Ascending aorta (tissue), 2 donors: ENCODE data around the gene NRGN. TPM values are rescaled to one million over a fixed set of nuclear protein-coding genes. Genes with fewer than 3 reads are reported as not detected.

ENCODE experiments used
- DNase-seq, 2 donors: peaks; one replicate each; pipeline ENCODE4 v3.0.0-alpha.2; 2019; ENCODE audit warnings: low spot score in 2 of 2
- H3K27ac ChIP-seq, 2 donors: fragments of 200-600 bp; sonication (generic); one replicate each; pipeline ENCODE4 v1.5.1; 2016 to 2017; ENCODE audit warnings: mild to moderate bottlenecking in 1 of 2
- H3K27me3 ChIP-seq: fragments of 200-600 bp; sonication (generic); one replicate; pipeline ENCODE4 v1.5.1; 2017
- H3K36me3 ChIP-seq, 2 donors: fragments of 200-600 bp; sonication (generic); one replicate each; pipeline ENCODE4 v1.5.1; 2016
- H3K4me1 ChIP-seq, 2 donors: fragments of 200-600 bp; sonication (generic); one replicate each; pipeline ENCODE4 v1.5.1; 2016 to 2017; ENCODE audit warnings: mild to moderate bottlenecking in 1 of 2
- H3K4me3 ChIP-seq, 2 donors: fragments of 200-600 bp; sonication (generic); one replicate each; pipeline ENCODE4 v1.5.1; 2016 to 2017; ENCODE audit warnings: mild to moderate bottlenecking in 1 of 2
- H3K9me3 ChIP-seq, 2 donors: fragments of 200-600 bp; sonication (generic); one replicate each; pipeline ENCODE4 v1.5.1; 2016
- intact Hi-C: fragments of 100-400 bp; cut with DNase I; formaldehyde crosslinking; loops from one replicate; pipeline ENCODE4 v1.15.1; 2023
- total RNA-seq: library from RNA; depleted of rRNA; stranded (reverse); fragments of >200 nt; gene quantifications from one replicate; pipeline ENCODE4 v1.1.0, GENCODE V29; 2016
- TF ChIP-seq, protein P1 (sequence below), 3 experiments: fragments of 200-600 bp in 2 of 3; fragments of 450-650 bp in 1 of 3; sonication (generic) in 2 of 3; IDR thresholded peaks; one replicate each; pipeline ENCODE4 v1.5.1; 2016 to 2019; ENCODE audit warnings: antibody characterized with exemption in 3 of 3, mild to moderate bottlenecking in 1 of 3, moderate library complexity in 1 of 3

Gene NRGN
- total RNA-seq, 1 donor from 2014 or later = 5.3 TPM

- intact Hi-C loops = no loop called here
- Histone ChIP-seq H3K9me3 (no peaks in the 10 kb centered on the region), H3K27me3 (no peaks in the 10 kb centered on the region), H3K27ac (no peak overlapping the region), H3K36me3 (no peaks in the 10 kb centered on the region), H3K4me3 (no peak overlapping the region), H3K4me1 (peaks cover 0 to 4% of the 10 kb centered on the region in 2 donors)
- TF ChIP-seq, protein P1, sequence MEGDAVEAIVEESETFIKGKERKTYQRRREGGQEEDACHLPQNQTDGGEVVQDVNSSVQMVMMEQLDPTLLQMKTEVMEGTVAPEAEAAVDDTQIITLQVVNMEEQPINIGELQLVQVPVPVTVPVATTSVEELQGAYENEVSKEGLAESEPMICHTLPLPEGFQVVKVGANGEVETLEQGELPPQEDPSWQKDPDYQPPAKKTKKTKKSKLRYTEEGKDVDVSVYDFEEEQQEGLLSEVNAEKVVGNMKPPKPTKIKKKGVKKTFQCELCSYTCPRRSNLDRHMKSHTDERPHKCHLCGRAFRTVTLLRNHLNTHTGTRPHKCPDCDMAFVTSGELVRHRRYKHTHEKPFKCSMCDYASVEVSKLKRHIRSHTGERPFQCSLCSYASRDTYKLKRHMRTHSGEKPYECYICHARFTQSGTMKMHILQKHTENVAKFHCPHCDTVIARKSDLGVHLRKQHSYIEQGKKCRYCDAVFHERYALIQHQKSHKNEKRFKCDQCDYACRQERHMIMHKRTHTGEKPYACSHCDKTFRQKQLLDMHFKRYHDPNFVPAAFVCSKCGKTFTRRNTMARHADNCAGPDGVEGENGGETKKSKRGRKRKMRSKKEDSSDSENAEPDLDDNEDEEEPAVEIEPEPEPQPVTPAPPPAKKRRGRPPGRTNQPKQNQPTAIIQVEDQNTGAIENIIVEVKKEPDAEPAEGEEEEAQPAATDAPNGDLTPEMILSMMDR (IDR thresholded peaks at IDR 0.05) = no peak
- DNase-seq = no peak
Measured at GRCh38 chr11:124728134-124728533, 11.6 kb upstream of the NRGN start.

- intact Hi-C loops = no loop called here
- Histone ChIP-seq H3K27me3 (no peaks in the 10 kb centered on the region), H3K27ac (no peak overlapping the region), H3K9me3 (no peaks in the 10 kb centered on the region), H3K4me3 (no peak overlapping the region), H3K4me1 (peaks cover 0 to 4% of the 10 kb centered on the region in 2 donors), H3K36me3 (no peaks in the 10 kb centered on the region)
- TF ChIP-seq, protein P1 (IDR thresholded peaks at IDR 0.05) = no peak
- DNase-seq = no peak
Measured at GRCh38 chr11:124729571-124729970, 10.2 kb upstream of the NRGN start.

- Histone ChIP-seq H3K36me3 (no peaks in the 10 kb centered on the region), H3K4me3 (no peak overlapping the region), H3K27me3 (no peaks in the 10 kb centered on the region), H3K27ac (no peak overlapping the region), H3K9me3 (no peaks in the 10 kb centered on the region), H3K4me1 (peaks cover 0 to 3% of the 10 kb centered on the region in 2 donors)
- intact Hi-C loops = no loop called here
- no peak for DNase-seq
- TF ChIP-seq, protein P1 (IDR thresholded peaks at IDR 0.05) = no peak
Measured at GRCh38 chr11:124732230-124732629, 7.5 kb upstream of the NRGN start.

- no peak for DNase-seq
- intact Hi-C loops = loop anchor here (2.0 kb wide), 1 partner anchor 18 kb away; no protein-coding TSS in a partner anchor
Measured at GRCh38 chr11:124736736-124737135, 3.0 kb upstream of the NRGN start.

DNA sequence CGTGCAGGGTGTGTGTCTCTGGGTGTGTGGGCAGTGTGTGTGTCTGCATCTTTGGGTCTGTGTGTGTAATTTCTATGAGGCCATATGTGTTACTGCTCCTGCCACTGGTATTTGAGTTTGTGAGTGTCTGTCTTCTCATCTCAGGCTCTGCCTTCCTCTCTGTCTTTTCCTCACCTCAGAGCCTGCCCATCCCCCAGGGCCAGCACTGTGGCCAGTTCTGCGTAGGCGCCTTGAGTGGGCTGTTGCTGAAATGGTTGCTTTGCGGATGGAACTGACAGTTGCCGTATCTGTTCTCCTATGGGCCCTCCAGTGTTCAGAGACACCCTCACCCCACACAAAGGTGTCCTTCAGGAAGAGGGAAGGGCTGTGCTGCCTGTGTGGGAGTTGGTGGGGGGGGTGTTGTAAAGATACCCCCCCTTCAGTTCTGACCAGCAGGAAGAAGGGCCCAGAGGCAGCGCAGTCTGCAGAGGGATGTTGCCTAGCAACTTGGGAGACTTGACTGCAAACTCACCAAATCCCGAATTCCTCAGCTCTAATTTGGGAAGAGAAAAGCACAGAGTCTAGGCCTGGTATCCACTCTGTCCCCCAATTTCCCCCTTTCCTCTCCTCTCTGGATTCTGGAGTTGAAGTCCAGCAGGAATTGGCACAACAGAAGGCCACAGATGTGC, 2.0 kb upstream of the NRGN start:
- no peak for DNase-seq
- Histone ChIP-seq H3K27me3 (no peaks in the 10 kb centered on the region), H3K27ac (no peak overlapping the region)

More at GRCh38 chr11:124736736-124737135, 3.0 kb upstream of the NRGN start:
- no peaks in the 10 kb centered on the region for H3K9me3 ChIP-seq
- no peak overlapping the region for H3K4me3 ChIP-seq
- no peaks in the 10 kb centered on the region for H3K36me3 ChIP-seq
- peaks cover 13% of the 10 kb centered on the region in 2 donors for H3K4me1 ChIP-seq
- peak overlapping the region in 1 of 2 donors; percentile 12 for H3K27ac ChIP-seq
- H3K27me3 ChIP-seq = no peaks in the 10 kb centered on the region
- TF ChIP-seq, protein P1 (IDR thresholded peaks at IDR 0.05) = no peak

More for the DNA sequence above, 2.0 kb upstream of the NRGN start:
- Histone ChIP-seq H3K4me1 (peaks cover 13% of the 10 kb centered on the region in 2 donors), H3K9me3 (no peaks in the 10 kb centered on the region), H3K36me3 (no peaks in the 10 kb centered on the region), H3K4me3 (no peak overlapping the region)
- intact Hi-C loops = loop anchor here (2.0 kb wide), 1 partner anchor 19 kb away; no protein-coding TSS in a partner anchor
- TF ChIP-seq, protein P1 (IDR thresholded peaks at IDR 0.05) = no peak
